SU-DHL-6 (cell line): Measurements from ENCODE around the gene PBXIP1.

ENCODE experiments used
- EZH2phosphoT487 ChIP-seq: fragments of 200-600 bp; sonication (generic), shearing (Covaris generic); conservative IDR thresholded peaks from 2 replicates; pipeline ENCODE4 v1.6.1; 2018; ENCODE audit warnings: mild to moderate bottlenecking, antibody characterized with exemption, low read length, moderate library complexity, mixed read lengths
- TF ChIP-seq, protein P1 (sequence below): fragments of 200-600 bp; sonication (generic); IDR thresholded peaks from one replicate; pipeline ENCODE4 v1.5.1; 2017; ENCODE audit warnings: antibody characterized with exemption, mild to moderate bottlenecking, low read length, moderate library complexity; ENCODE audit not compliant: insufficient read depth, poor library complexity, severe bottlenecking

GRCh38 chr1:154970631-154971340 lies 14.9 kb upstream of the PBXIP1 start, which contains the start of gene SHC1:
- TF ChIP-seq, protein P1, sequence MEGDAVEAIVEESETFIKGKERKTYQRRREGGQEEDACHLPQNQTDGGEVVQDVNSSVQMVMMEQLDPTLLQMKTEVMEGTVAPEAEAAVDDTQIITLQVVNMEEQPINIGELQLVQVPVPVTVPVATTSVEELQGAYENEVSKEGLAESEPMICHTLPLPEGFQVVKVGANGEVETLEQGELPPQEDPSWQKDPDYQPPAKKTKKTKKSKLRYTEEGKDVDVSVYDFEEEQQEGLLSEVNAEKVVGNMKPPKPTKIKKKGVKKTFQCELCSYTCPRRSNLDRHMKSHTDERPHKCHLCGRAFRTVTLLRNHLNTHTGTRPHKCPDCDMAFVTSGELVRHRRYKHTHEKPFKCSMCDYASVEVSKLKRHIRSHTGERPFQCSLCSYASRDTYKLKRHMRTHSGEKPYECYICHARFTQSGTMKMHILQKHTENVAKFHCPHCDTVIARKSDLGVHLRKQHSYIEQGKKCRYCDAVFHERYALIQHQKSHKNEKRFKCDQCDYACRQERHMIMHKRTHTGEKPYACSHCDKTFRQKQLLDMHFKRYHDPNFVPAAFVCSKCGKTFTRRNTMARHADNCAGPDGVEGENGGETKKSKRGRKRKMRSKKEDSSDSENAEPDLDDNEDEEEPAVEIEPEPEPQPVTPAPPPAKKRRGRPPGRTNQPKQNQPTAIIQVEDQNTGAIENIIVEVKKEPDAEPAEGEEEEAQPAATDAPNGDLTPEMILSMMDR = no peak
- no peak for TF ChIP-seq EZH2phosphoT487
